ENCODE data around the gene IGSF23.

Gene IGSF23

GRCh38 chr19:44613295-44614178, at the start of gene IGSF23:
Gene IGSF23, plus strand, starts transcription at chr19:44613563. Its CDS starts 83 bp downstream, at chr19:44613646.
- H3K27me3 ChIP-seq (replicated peaks; ENCODE audit: control insufficient read depth, insufficient read depth, low read length), result peaks cover 18% of the 10 kb centered on the region

GRCh38 chr19:44566984-44567383, 46.4 kb upstream of the IGSF23 start:
- Histone ChIP-seq H3K9ac (ENCODE audit: low read length) (no peak overlapping the region), H3K9me3 (ENCODE audit: control insufficient read depth, low read length) (peaks cover 2% of the 10 kb centered on the region), H3K27me3 (replicated peaks; ENCODE audit: control insufficient read depth, insufficient read depth, low read length) (peaks cover 52% of the 10 kb centered on the region), H3K4me1 (ENCODE audit: control insufficient read depth, insufficient read depth, low read length) (no peaks in the 10 kb centered on the region), H3K4me3 (ENCODE audit: low read length) (no peak overlapping the region), H3K36me3 (ENCODE audit: control insufficient read depth, insufficient read depth, low read length, severe bottlenecking) (no peaks in the 10 kb centered on the region)
- DNase-seq (ENCODE audit: low read depth), result no peak

More at GRCh38 chr19:44613295-44614178, at the start of gene IGSF23:
- DNase-seq (ENCODE audit: low read depth), result no peak
- Histone ChIP-seq H3K9ac (ENCODE audit: low read length) (no peak within 1 kb of the TSS), H3K36me3 (ENCODE audit: control insufficient read depth, insufficient read depth, low read length, severe bottlenecking) (no peaks in the 10 kb centered on the region), H3K4me1 (ENCODE audit: control insufficient read depth, insufficient read depth, low read length) (no peaks in the 10 kb centered on the region), H3K9me3 (ENCODE audit: control insufficient read depth, low read length) (no peaks in the 10 kb centered on the region), H3K4me3 (ENCODE audit: low read length) (no peak within 1 kb of the TSS)

- Histone ChIP-seq H3K36me3 (ENCODE audit: control insufficient read depth, insufficient read depth, low read length, severe bottlenecking) (no peaks in the 10 kb centered on the region), H3K4me3 (ENCODE audit: low read length) (no peak overlapping the region), H3K9me3 (ENCODE audit: control insufficient read depth, low read length) (peaks cover 2% of the 10 kb centered on the region), H3K27me3 (replicated peaks; ENCODE audit: control insufficient read depth, insufficient read depth, low read length) (peaks cover 60% of the 10 kb centered on the region), H3K4me1 (ENCODE audit: control insufficient read depth, insufficient read depth, low read length) (no peaks in the 10 kb centered on the region), H3K9ac (ENCODE audit: low read length) (no peak overlapping the region)
- no peak for DNase-seq (ENCODE audit: low read depth)
Observed at GRCh38 chr19:44567745-44568144, 45.6 kb upstream of the IGSF23 start.

GRCh38 chr19:44570603-44570983, 42.8 kb upstream of the IGSF23 start:
- H3K4me1 ChIP-seq (ENCODE audit: control insufficient read depth, insufficient read depth, low read length), result no peaks in the 10 kb centered on the region
- DNase-seq (ENCODE audit: low read depth), result no peak
- peaks cover 78% of the 10 kb centered on the region for H3K27me3 ChIP-seq (replicated peaks; ENCODE audit: control insufficient read depth, insufficient read depth, low read length)
- no peaks in the 10 kb centered on the region for H3K36me3 ChIP-seq (ENCODE audit: control insufficient read depth, insufficient read depth, low read length, severe bottlenecking)
- H3K9me3 ChIP-seq (ENCODE audit: control insufficient read depth, low read length), result peaks cover 2% of the 10 kb centered on the region
- H3K9ac ChIP-seq (ENCODE audit: low read length), result no peak overlapping the region
- no peak overlapping the region for H3K4me3 ChIP-seq (ENCODE audit: low read length)

GRCh38 chr19:44570984-44571684, 42.2 kb upstream of the IGSF23 start:
- Histone ChIP-seq H3K9ac (ENCODE audit: low read length) (no peak overlapping the region), H3K27me3 (replicated peaks; ENCODE audit: control insufficient read depth, insufficient read depth, low read length) (peaks cover 74% of the 10 kb centered on the region), H3K9me3 (ENCODE audit: control insufficient read depth, low read length) (peaks cover 2% of the 10 kb centered on the region), H3K4me1 (ENCODE audit: control insufficient read depth, insufficient read depth, low read length) (no peaks in the 10 kb centered on the region), H3K36me3 (ENCODE audit: control insufficient read depth, insufficient read depth, low read length, severe bottlenecking) (no peaks in the 10 kb centered on the region), H3K4me3 (ENCODE audit: low read length) (no peak overlapping the region)
- peak; percentile 96 for DNase-seq (ENCODE audit: low read depth)

GRCh38 chr19:44571830-44572580, 41.4 kb upstream of the IGSF23 start:
- no peaks in the 10 kb centered on the region for H3K36me3 ChIP-seq (ENCODE audit: control insufficient read depth, insufficient read depth, low read length, severe bottlenecking)
- no peak overlapping the region for H3K4me3 ChIP-seq (ENCODE audit: low read length)
- peaks cover under 1% of the 10 kb centered on the region for H3K9me3 ChIP-seq (ENCODE audit: control insufficient read depth, low read length)
- no peak for DNase-seq (ENCODE audit: low read depth)
- no peak overlapping the region for H3K9ac ChIP-seq (ENCODE audit: low read length)
- peaks cover 65% of the 10 kb centered on the region for H3K27me3 ChIP-seq (replicated peaks; ENCODE audit: control insufficient read depth, insufficient read depth, low read length)
- H3K4me1 ChIP-seq (ENCODE audit: control insufficient read depth, insufficient read depth, low read length), result no peaks in the 10 kb centered on the region

- Histone ChIP-seq H3K4me1 (ENCODE audit: control insufficient read depth, insufficient read depth, low read length) (no peaks in the 10 kb centered on the region), H3K9me3 (ENCODE audit: control insufficient read depth, low read length) (no peaks in the 10 kb centered on the region), H3K9ac (ENCODE audit: low read length) (no peak overlapping the region), H3K36me3 (ENCODE audit: control insufficient read depth, insufficient read depth, low read length, severe bottlenecking) (no peaks in the 10 kb centered on the region), H3K27me3 (replicated peaks; ENCODE audit: control insufficient read depth, insufficient read depth, low read length) (peaks cover 61% of the 10 kb centered on the region), H3K4me3 (ENCODE audit: low read length) (no peak overlapping the region)
- DNase-seq (ENCODE audit: low read depth), result no peak
Observed at GRCh38 chr19:44572581-44572900, 40.8 kb upstream of the IGSF23 start.

GRCh38 chr19:44573183-44573582, 40.2 kb upstream of the IGSF23 start:
- no peaks in the 10 kb centered on the region for H3K36me3 ChIP-seq (ENCODE audit: control insufficient read depth, insufficient read depth, low read length, severe bottlenecking)
- no peak overlapping the region for H3K4me3 ChIP-seq (ENCODE audit: low read length)
- no peak for DNase-seq (ENCODE audit: low read depth)
- H3K9ac ChIP-seq (ENCODE audit: low read length), result no peak overlapping the region
- H3K27me3 ChIP-seq (replicated peaks; ENCODE audit: control insufficient read depth, insufficient read depth, low read length), result peaks cover 56% of the 10 kb centered on the region
- H3K9me3 ChIP-seq (ENCODE audit: control insufficient read depth, low read length), result no peaks in the 10 kb centered on the region
- no peaks in the 10 kb centered on the region for H3K4me1 ChIP-seq (ENCODE audit: control insufficient read depth, insufficient read depth, low read length)

GRCh38 chr19:44573627-44574026, 39.7 kb upstream of the IGSF23 start:
- no peaks in the 10 kb centered on the region for H3K9me3 ChIP-seq (ENCODE audit: control insufficient read depth, low read length)
- DNase-seq (ENCODE audit: low read depth), result no peak
- peaks cover 54% of the 10 kb centered on the region for H3K27me3 ChIP-seq (replicated peaks; ENCODE audit: control insufficient read depth, insufficient read depth, low read length)
- H3K4me3 ChIP-seq (ENCODE audit: low read length), result no peak overlapping the region
- no peaks in the 10 kb centered on the region for H3K36me3 ChIP-seq (ENCODE audit: control insufficient read depth, insufficient read depth, low read length, severe bottlenecking)
- H3K9ac ChIP-seq (ENCODE audit: low read length), result no peak overlapping the region
- no peaks in the 10 kb centered on the region for H3K4me1 ChIP-seq (ENCODE audit: control insufficient read depth, insufficient read depth, low read length)

- Histone ChIP-seq H3K9ac (ENCODE audit: low read length) (no peak overlapping the region), H3K4me3 (ENCODE audit: low read length) (no peak overlapping the region), H3K4me1 (ENCODE audit: control insufficient read depth, insufficient read depth, low read length) (no peaks in the 10 kb centered on the region), H3K36me3 (ENCODE audit: control insufficient read depth, insufficient read depth, low read length, severe bottlenecking) (no peaks in the 10 kb centered on the region), H3K9me3 (ENCODE audit: control insufficient read depth, low read length) (no peaks in the 10 kb centered on the region), H3K27me3 (replicated peaks; ENCODE audit: control insufficient read depth, insufficient read depth, low read length) (peaks cover 47% of the 10 kb centered on the region)
- DNase-seq (ENCODE audit: low read depth), result no peak
Observed at GRCh38 chr19:44574186-44574950, 39.0 kb upstream of the IGSF23 start.

Measured in adipocyte (in vitro differentiated cells).